ENCODE data around the gene TRAF3IP1.
"Not testable (repeated sequence)": the region's sequence is repeated elsewhere in the genome, so short reads cannot be mapped to it uniquely, and the experiment has no call there.

TRAF3IP1 gene

DNA sequence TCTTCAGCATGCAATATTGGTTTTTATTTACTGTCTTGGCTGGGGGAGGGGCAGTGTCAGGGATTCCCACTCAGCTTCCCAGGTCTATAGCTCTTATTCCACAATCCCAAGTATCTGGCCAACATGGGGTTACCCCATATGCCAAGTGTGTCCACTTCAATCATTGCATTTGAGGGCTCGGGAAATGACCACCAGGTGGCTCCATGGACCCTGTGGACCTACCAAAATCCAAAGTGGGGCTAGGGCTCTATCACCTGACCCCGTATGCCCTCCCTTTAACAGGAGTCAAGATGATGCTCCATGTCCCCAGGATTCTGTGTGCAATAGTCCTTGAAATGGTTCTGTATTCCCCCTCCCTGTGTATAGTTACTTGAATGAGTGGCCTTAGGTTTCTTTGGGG, 12.1 kb upstream of the TRAF3IP1 start:
- H3K4me1 ChIP-seq: peaks cover 36% of the 10 kb centered on the region
- H3K4me2 ChIP-seq: no peak overlapping the region
- H3K9me3 ChIP-seq: no peaks in the 10 kb centered on the region
- H3K4me3 ChIP-seq: no peak overlapping the region
- H4K20me1 ChIP-seq: no peaks in the 10 kb centered on the region
- no peak overlapping the region for H3K9ac ChIP-seq
- no peak for TF ChIP-seq Cebpa-rat (IDR thresholded peaks at IDR 0.05)
- H3K36me3 ChIP-seq: no peaks in the 10 kb centered on the region
- H3K27me3 ChIP-seq: no peaks in the 10 kb centered on the region
- no peak overlapping the region for H3K27ac ChIP-seq

DNA sequence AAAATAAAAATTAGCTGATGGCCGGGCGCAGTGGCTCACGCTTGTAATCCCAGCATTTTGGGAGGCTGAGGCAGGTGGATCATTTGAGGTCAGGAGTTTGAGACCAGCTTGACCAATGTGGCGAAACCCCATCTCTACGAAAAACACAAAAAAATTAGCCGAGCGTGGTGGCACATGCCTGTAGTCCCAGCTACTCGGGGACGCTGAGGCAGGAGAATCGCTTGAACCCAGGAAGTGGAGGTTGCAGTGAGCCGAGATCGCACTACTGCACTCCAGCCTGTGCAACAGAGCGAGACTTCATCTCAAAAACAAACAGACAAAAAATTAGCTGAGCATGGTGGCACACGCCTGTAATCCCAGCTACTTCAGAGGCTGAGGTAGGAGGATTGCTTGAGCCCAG, 9.6 kb upstream of the TRAF3IP1 start:
- not testable (repeated sequence) for H3K27ac ChIP-seq, H3K4me3 ChIP-seq, H4K20me1 ChIP-seq, H3K9ac ChIP-seq, H3K27me3 ChIP-seq, H3K36me3 ChIP-seq, H3K9me3 ChIP-seq
- Histone ChIP-seq H3K4me1 (peaks cover 41% of the 10 kb centered on the region), H3K4me2 (peak overlapping the region; percentile 53)

DNA sequence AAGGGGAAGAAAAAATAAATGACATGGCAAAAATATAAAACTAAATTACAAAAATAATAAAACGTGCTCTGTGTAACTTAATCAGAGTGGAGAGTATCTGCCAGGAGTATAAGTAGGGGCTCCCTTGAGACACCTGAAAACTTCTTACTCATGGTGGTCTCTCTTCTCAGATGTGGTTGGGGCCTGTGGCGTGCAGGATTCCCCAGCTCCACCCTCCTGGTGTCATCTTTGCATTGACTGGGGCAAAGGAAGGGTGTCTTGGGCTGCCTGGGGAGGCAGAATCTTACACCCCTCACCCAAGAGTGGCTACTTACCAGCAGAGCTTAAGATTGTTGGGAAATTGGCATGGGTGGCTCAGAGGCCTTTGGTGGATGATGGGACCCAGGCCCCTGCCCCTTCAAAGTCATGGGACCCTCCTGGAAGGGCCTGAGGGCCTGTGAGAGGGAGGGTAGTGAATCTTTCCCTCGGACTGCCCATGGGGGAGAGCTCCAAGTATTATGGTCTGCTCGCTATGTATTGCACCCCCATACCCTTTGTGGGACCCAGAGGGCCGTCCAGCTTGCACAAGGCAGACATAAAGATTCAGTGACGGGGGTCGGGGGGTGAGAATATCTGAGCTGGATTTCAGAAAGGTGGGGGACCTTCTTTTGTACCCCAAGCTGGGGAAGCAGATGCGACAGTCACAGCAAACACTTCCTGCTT, 6.9 kb upstream of the TRAF3IP1 start:
- H3K4me3 ChIP-seq: no peak overlapping the region
- no peaks in the 10 kb centered on the region for H4K20me1 ChIP-seq
- H3K27me3 ChIP-seq: no peaks in the 10 kb centered on the region
- H3K27ac ChIP-seq: no peak overlapping the region
- peaks cover 25% of the 10 kb centered on the region for H3K4me1 ChIP-seq
- H3K36me3 ChIP-seq: no peaks in the 10 kb centered on the region
- TF ChIP-seq Cebpa-rat (IDR thresholded peaks at IDR 0.05): no peak
- no peak overlapping the region for H3K9ac ChIP-seq
- no peaks in the 10 kb centered on the region for H3K9me3 ChIP-seq
- no peak overlapping the region for H3K4me2 ChIP-seq

DNA sequence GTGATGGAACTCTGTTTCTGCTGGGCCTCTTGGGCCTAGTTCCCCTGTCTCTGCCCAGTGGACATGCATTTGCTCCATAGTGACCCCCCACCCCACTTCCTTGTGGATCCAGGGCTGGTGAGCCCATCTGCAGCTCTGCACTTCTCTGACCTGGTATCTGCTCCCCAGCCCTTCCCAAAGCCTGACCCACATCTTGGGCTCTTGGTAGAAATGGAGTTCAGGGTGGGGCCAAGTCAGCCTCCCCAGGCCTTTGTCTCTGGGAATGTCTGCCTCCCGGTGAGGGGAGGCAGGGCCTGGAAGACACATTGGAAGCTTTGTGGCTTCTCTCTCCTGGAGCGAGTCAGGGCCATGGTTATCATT, 6.3 kb upstream of the TRAF3IP1 start:
- H3K36me3 ChIP-seq: no peaks in the 10 kb centered on the region
- H3K4me2 ChIP-seq: no peak overlapping the region
- H3K9ac ChIP-seq: no peak overlapping the region
- no peaks in the 10 kb centered on the region for H3K9me3 ChIP-seq
- no peak overlapping the region for H3K27ac ChIP-seq
- H3K4me1 ChIP-seq: peaks cover 25% of the 10 kb centered on the region
- no peaks in the 10 kb centered on the region for H4K20me1 ChIP-seq
- H3K4me3 ChIP-seq: no peak overlapping the region
- H3K27me3 ChIP-seq: no peaks in the 10 kb centered on the region
- no peak for TF ChIP-seq Cebpa-rat (IDR thresholded peaks at IDR 0.05)

DNA sequence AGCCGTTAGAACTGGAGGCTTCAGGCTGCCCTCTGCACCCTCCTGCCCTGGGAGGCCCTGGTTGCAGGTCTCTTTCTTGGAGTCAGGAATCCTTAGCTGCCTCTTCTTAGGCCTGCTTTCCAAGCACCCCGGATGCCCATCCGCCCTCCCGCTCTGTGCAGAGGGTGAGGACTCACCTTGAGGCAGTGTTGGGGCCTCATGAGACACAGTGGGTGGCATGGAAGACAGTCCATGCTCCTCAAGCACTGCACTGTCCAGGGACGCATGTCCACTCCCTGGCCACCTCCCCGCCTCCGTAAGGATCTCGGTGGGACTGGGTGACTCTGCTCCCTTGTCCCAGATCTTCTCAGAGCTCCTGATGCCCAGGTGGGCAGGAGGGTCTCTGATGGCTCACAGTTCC, 5.7 kb upstream of the TRAF3IP1 start:
- no peaks in the 10 kb centered on the region for H4K20me1 ChIP-seq
- H3K36me3 ChIP-seq: no peaks in the 10 kb centered on the region
- H3K9ac ChIP-seq: no peak overlapping the region
- H3K9me3 ChIP-seq: no peaks in the 10 kb centered on the region
- H3K4me1 ChIP-seq: peaks cover 27% of the 10 kb centered on the region
- H3K4me3 ChIP-seq: no peak overlapping the region
- H3K27me3 ChIP-seq: no peaks in the 10 kb centered on the region
- H3K4me2 ChIP-seq: no peak overlapping the region
- TF ChIP-seq Cebpa-rat (IDR thresholded peaks at IDR 0.05): no peak
- no peak overlapping the region for H3K27ac ChIP-seq

DNA sequence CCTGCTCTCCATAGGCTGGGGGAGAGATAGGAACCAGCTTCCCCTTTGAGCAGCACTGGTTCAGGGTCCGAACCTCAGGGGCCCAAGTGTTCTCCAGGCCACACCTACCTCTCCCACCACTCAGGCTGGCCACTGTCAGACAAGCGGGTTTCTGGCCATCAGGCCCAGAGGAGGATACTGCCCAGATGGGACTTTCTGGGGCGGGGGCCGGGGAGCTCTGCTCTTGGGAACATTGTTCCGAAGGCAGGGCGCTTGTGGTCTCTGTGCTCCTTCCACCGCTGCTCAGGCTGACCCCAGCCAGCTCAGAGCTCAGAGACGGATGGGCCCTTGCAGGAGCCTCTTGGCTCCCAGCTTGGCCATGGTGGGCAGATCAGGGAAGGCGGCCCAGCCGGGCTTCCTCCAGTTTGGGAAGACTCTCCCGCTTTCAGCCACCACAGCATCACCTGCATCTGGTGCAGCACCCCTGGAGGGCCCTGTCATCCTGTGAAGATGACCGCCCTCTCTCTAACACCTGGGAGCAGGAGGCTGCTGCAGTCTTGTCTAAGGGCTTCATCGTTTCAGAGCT, 5.2 kb upstream of the TRAF3IP1 start:
- TF ChIP-seq Cebpa-rat (IDR thresholded peaks at IDR 0.05): no peak

DNA sequence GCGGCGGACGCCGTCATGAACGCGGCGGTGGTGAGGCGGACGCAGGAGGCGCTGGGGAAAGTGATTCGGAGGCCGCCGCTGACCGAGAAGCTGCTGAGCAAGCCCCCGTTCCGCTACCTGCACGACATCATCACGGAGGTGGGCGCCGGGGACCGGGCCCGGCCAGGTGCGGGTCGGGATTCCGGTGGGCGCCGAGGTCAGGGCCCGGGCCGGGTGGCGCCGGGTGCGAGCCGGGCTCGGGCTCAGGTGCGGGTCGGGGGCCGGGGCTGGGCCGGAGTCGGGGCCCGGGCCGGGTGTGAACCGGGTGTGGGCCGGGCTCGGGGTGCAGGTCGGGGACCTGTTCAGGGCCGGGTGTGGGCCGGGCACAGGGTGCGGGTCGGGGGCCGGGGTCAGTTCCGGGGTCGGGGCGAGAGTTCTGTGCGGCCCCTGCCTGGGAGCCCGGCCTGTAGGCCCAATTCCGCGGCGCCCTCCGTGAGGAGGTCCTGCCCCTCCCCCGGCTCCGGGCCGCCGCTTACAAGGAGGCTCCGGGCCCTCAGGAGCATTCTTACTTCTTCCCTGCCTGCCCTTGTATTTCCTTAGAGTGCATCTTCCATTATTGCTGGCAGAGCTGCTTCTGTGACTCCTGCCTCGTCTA, 447 bp downstream of the TRAF3IP1 start:
- 0 out of 2 replicates have a peak overlapping the region, but pooled peaks have one; percentile 3 for H3K27ac ChIP-seq
- H3K36me3 ChIP-seq: peaks cover 15% of the 10 kb centered on the region
- no peaks in the 10 kb centered on the region for H3K27me3 ChIP-seq
- peak overlapping the region; percentile 81 for H3K9ac ChIP-seq
- peaks cover 16% of the 10 kb centered on the region for H3K4me1 ChIP-seq
- H3K4me3 ChIP-seq: peak overlapping the region; percentile 92
- no peaks in the 10 kb centered on the region for H3K9me3 ChIP-seq
- H4K20me1 ChIP-seq: peaks cover 15% of the 10 kb centered on the region; the same call in 1 of the 2 replicates
- TF ChIP-seq Cebpa-rat (IDR thresholded peaks at IDR 0.05): no peak
- H3K4me2 ChIP-seq: peak overlapping the region; percentile 93

More for the DNA sequence above, 5.2 kb upstream of the TRAF3IP1 start:
- Histone ChIP-seq H3K9me3 (no peaks in the 10 kb centered on the region), H3K27ac (no peak overlapping the region), H4K20me1 (no peaks in the 10 kb centered on the region), H3K4me3 (no peak overlapping the region), H3K36me3 (no peaks in the 10 kb centered on the region), H3K4me2 (no peak overlapping the region), H3K9ac (no peak overlapping the region), H3K4me1 (peaks cover 31% of the 10 kb centered on the region), H3K27me3 (no peaks in the 10 kb centered on the region)

DNA sequence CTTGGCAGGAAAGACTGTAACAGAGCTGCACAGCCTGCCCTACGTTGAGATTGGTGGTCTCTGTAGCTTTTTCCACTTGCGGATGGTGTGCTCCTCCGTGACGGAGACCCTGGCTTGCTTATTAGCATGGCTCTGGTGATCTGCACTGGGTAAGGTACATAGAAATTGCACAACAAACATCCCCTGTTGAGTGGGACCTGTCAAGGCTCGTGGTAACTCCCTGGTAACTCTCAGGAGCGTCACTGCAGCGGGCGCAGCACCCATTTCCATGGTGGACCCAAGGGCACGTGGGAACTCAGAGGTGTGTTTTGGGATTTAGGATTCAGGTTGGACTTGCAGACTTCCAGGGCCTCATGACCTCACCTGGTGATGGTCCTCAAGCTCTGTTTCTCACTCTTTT, 1.1 kb downstream of the TRAF3IP1 start:
- Histone ChIP-seq H3K36me3 (peaks cover 22% of the 10 kb centered on the region), H3K4me1 (peaks cover 16% of the 10 kb centered on the region), H3K27ac (no peak overlapping the region), H3K9ac (peak overlapping the region; percentile 81; the same call in 1 of the 2 replicates), H3K4me3 (peak overlapping the region; percentile 92), H3K4me2 (peak overlapping the region; percentile 93), H3K9me3 (no peaks in the 10 kb centered on the region), H4K20me1 (peaks cover 22% of the 10 kb centered on the region; the same call in 1 of the 2 replicates), H3K27me3 (no peaks in the 10 kb centered on the region)
- no peak for TF ChIP-seq Cebpa-rat (IDR thresholded peaks at IDR 0.05)

DNA sequence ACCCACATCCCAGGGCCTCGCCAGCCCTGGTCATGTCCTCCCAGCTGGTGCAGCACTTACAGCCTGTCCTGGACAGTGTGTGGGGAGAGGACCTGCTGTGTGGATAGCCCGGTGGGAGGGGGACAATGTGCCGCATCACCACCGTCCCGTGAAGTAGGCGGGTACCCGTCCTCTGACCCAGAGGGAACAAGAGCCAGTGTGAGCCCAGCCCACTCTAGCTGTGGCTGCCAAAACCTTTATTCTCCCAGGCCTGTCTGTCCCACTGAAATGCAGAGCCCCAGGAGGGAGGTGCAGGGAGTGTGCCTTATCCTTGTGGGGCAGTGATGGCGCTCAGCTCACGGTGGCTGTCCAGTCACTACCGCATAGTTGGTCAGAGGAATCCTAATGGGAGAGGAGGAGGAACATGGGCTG, 1.7 kb downstream of the TRAF3IP1 start:
- peaks cover 16% of the 10 kb centered on the region for H3K4me1 ChIP-seq
- no peak for TF ChIP-seq Cebpa-rat (IDR thresholded peaks at IDR 0.05)
- H3K4me3 ChIP-seq: no peak overlapping the region
- H3K4me2 ChIP-seq: peak overlapping the region; percentile 93
- peaks cover under 1% of the 10 kb centered on the region; the same call in 1 of the 2 replicates for H3K9me3 ChIP-seq
- no peak overlapping the region for H3K27ac ChIP-seq
- peaks cover 27% of the 10 kb centered on the region for H3K36me3 ChIP-seq
- peaks cover 24% of the 10 kb centered on the region; the same call in 1 of the 2 replicates for H4K20me1 ChIP-seq
- H3K9ac ChIP-seq: peak overlapping the region; percentile 81; the same call in 1 of the 2 replicates
- H3K27me3 ChIP-seq: no peaks in the 10 kb centered on the region

DNA sequence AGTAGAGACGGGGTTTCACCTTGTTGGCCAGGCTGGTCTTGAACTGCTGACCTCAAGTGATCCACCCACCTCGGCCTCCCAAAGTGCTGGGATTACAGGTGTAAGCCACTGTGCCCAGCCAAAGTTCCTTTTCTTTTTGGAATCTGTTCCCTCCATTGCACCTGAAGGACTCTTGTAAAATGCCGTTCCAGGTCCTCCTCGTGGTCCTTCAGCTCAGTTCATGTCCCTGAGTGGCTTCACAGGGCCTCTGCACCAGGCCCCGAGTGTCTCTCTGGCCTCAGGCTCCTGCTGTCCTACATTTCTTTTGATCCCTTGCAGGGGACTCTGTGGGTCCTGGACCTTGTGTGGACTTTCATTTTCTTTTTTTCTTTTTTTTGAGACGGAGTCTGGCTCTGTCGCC, 3.9 kb downstream of the TRAF3IP1 start:
- not testable (repeated sequence) for H3K27ac ChIP-seq, H3K9me3 ChIP-seq, H3K9ac ChIP-seq, H3K27me3 ChIP-seq, H3K4me3 ChIP-seq, H3K4me2 ChIP-seq
- peaks cover 16% of the 10 kb centered on the region for H3K4me1 ChIP-seq
- H4K20me1 ChIP-seq: peaks cover 24% of the 10 kb centered on the region; the same call in 1 of the 2 replicates
- peaks cover 49% of the 10 kb centered on the region for H3K36me3 ChIP-seq

Data from BLaER1 (cell line).